Progenitor cell of endocrine pancreas (in vitro differentiated cells): ENCODE data around the gene SMPD2. TPM values are rescaled to one million over a fixed set of nuclear protein-coding genes. Genes with fewer than 3 reads are reported as not detected.

Experiments
- DNase-seq: peaks from one replicate; pipeline ENCODE4 v3.0.0; 2021; ENCODE audit warnings: low spot score; ENCODE audit not compliant: unreplicated experiment
- H3K27ac Mint-ChIP-seq: 2 replicates; pipeline ENCODE4 v1.8.0; 2021; ENCODE audit warnings: mild to moderate bottlenecking, moderate library complexity, mixed read lengths
- H3K27me3 Mint-ChIP-seq: 2 replicates; pipeline ENCODE4 v1.8.0; 2021; ENCODE audit warnings: mixed read lengths
- H3K36me3 Mint-ChIP-seq: 2 replicates; pipeline ENCODE4 v1.8.0; 2022; ENCODE audit warnings: mixed read lengths; ENCODE audit not compliant: insufficient read depth
- H3K4me1 Mint-ChIP-seq: 2 replicates; pipeline ENCODE4 v1.8.0; 2021; ENCODE audit warnings: low read depth, mixed read lengths
- H3K4me3 Mint-ChIP-seq: 2 replicates; pipeline ENCODE4 v1.8.0; 2021; ENCODE audit warnings: low read depth, mild to moderate bottlenecking, moderate library complexity, mixed read lengths
- H3K9me3 Mint-ChIP-seq: 2 replicates; pipeline ENCODE4 v1.8.0; 2021; ENCODE audit warnings: low read depth, mixed read lengths
- CTCF ChIP-seq: fragments of 200-600 bp; sonication (generic); IDR thresholded peaks from one replicate; pipeline ENCODE4 v1.5.0; 2021; ENCODE audit warnings: antibody characterized with exemption, mild to moderate bottlenecking; ENCODE audit not compliant: unreplicated experiment
- total RNA-seq: library from RNA; stranded (reverse); gene quantifications from 2 replicates; pipeline ENCODE4 v1.2.1, GENCODE V29; 2021

Gene SMPD2
- total RNA-seq, 1 donor from 2014 or later: 13.6 TPM

- TF ChIP-seq CTCF: no peak
- Mint-ChIP-seq H3K4me1 (peaks cover 12% of the 10 kb centered on the region), H3K4me3 (no peak overlapping the region), H3K9me3 (no peaks in the 10 kb centered on the region), H3K36me3 (peaks cover 5% of the 10 kb centered on the region), H3K27ac (no peak overlapping the region), H3K27me3 (peaks cover 20% of the 10 kb centered on the region)
- no peak for DNase-seq
These were observed 45.5 kb downstream of the SMPD2 start for GRCh38 chr6:109486068-109486467.

- Mint-ChIP-seq H3K4me3 (no peak overlapping the region), H3K27ac (no peak overlapping the region), H3K9me3 (no peaks in the 10 kb centered on the region), H3K27me3 (peaks cover 20% of the 10 kb centered on the region), H3K36me3 (no peaks in the 10 kb centered on the region), H3K4me1 (no peaks in the 10 kb centered on the region)
- no peak for TF ChIP-seq CTCF
- no peak for DNase-seq
These were observed 47.5 kb downstream of the SMPD2 start for GRCh38 chr6:109488001-109488400.

GRCh38 chr6:109490713-109491112 is 50.2 kb downstream of the SMPD2 start:
- Mint-ChIP-seq H3K27ac (no peak overlapping the region), H3K36me3 (no peaks in the 10 kb centered on the region), H3K4me3 (no peak overlapping the region), H3K9me3 (no peaks in the 10 kb centered on the region), H3K27me3 (peaks cover 3% of the 10 kb centered on the region), H3K4me1 (no peaks in the 10 kb centered on the region)
- DNase-seq: no peak
- no peak for TF ChIP-seq CTCF

GRCh38 chr6:109491207-109491938 is 50.8 kb downstream of the SMPD2 start:
- no peak for DNase-seq

More at GRCh38 chr6:109491207-109491938, 50.8 kb downstream of the SMPD2 start:
- no peaks in the 10 kb centered on the region for H3K4me1 Mint-ChIP-seq
- no peak for TF ChIP-seq CTCF
- no peaks in the 10 kb centered on the region for H3K36me3 Mint-ChIP-seq
- H3K9me3 Mint-ChIP-seq: no peaks in the 10 kb centered on the region
- H3K27ac Mint-ChIP-seq: no peak overlapping the region
- H3K27me3 Mint-ChIP-seq: peaks cover 3% of the 10 kb centered on the region
- H3K4me3 Mint-ChIP-seq: no peak overlapping the region

Other genes with a start within 250 kb of the SMPD2 start
- 258 and 262 TPM in 2 replicates for gene CD164, start 58.3 kb upstream of the SMPD2 start, total RNA-seq
- gene PPIL6, start 96 bp upstream of the SMPD2 start, total RNA-seq: 7.0 and 7.9 TPM in 2 replicates
- gene MICAL1, start 15.0 kb downstream of the SMPD2 start, total RNA-seq: 101 and 102 TPM in 2 replicates
- 10.8 and 11.4 TPM in 2 replicates for gene ZBTB24, start 42.5 kb downstream of the SMPD2 start, total RNA-seq